Left lung (tissue), 10 donors: ENCODE measurements around the gene CBX8. TPM values are rescaled to one million over a fixed set of nuclear protein-coding genes. Genes with fewer than 3 reads are reported as not detected.
A peak's percentile ranks its signal among the peaks of the same experiment; 100 is the strongest.

Experiments
- ATAC-seq: fragments of 200-7000 bp; cut with Tn5 transposase; one replicate; pipeline ENCODE4 v1.9.1; 2020; ENCODE audit warnings: moderate library complexity
- DNase-seq, 4 donors: peaks; one replicate each; pipeline ENCODE4 v3.0.0-alpha.2; 2013 to 2020
- H3K27ac ChIP-seq, 2 donors: fragments of 200-600 bp; sonication (generic) in 1 of 2; one replicate each; pipeline versions ENCODE4 v1.5.0 to v1.8.0; 2020 to 2021
- H3K27me3 ChIP-seq, 2 donors: fragments of 200-600 bp; sonication (generic) in 1 of 2; one replicate each; pipeline versions ENCODE4 v1.5.0 to v1.8.0; 2020 to 2021
- H3K36me3 ChIP-seq, 2 donors: fragments of 200-600 bp; sonication (generic) in 1 of 2; one replicate each; pipeline versions ENCODE4 v1.5.0 to v1.8.0; 2020 to 2021
- H3K4me1 ChIP-seq, 2 donors: fragments of 200-600 bp; one replicate each; pipeline ENCODE4 v1.8.0; 2021
- H3K4me3 ChIP-seq, 2 donors: fragments of 200-600 bp; sonication (generic) in 1 of 2; one replicate each; pipeline versions ENCODE4 v1.5.0 to v1.8.0; 2020 to 2021; ENCODE audit warnings: mild to moderate bottlenecking in 1 of 2
- H3K9me3 ChIP-seq, 2 donors: fragments of 200-600 bp; sonication (generic) in 1 of 2; one replicate each; pipeline versions ENCODE4 v1.5.0 to v1.8.0; 2020 to 2021
- intact Hi-C, 2 donors: fragments of 100-400 bp; cut with DNase I; formaldehyde crosslinking; loops; one replicate each; pipeline versions ENCODE4 v1.11.2 to v1.14.2; 2022
- polyA plus RNA-seq, 6 donors: library from polyadenylated mRNA; unstranded; fragments of 120-200 nt; gene quantifications; one replicate each; pipeline ENCODE4 v1.2.1, GENCODE V29; 2013; ENCODE audit not compliant: insufficient read length in 6 of 6
- total RNA-seq, 2 donors: library from RNA; stranded (reverse); fragmentation: NEBNext Ultra II Directional; extraction: Animal tissue kit (Norgen Biotek cat#: 25700); gene quantifications; one replicate each; pipeline ENCODE4 v1.2.1, GENCODE V29; 2021
- TF ChIP-seq, protein P1 (sequence below), 2 donors: fragments of 200-600 bp; sonication (generic) in 1 of 2; IDR thresholded peaks; one replicate each; pipeline versions ENCODE4 v1.5.0 to v1.8.0; 2021; ENCODE audit warnings: antibody characterized with exemption in 2 of 2
- donor health status: DM: no; HTN: yes; CAD: no.
- donor health status: DM: no; HTN: no; CAD: no.

CBX8 gene
- total and polyA plus RNA-seq, 8 donors: 7.3 to 11.4 (median 8.9) TPM

- TF ChIP-seq, protein P1, sequence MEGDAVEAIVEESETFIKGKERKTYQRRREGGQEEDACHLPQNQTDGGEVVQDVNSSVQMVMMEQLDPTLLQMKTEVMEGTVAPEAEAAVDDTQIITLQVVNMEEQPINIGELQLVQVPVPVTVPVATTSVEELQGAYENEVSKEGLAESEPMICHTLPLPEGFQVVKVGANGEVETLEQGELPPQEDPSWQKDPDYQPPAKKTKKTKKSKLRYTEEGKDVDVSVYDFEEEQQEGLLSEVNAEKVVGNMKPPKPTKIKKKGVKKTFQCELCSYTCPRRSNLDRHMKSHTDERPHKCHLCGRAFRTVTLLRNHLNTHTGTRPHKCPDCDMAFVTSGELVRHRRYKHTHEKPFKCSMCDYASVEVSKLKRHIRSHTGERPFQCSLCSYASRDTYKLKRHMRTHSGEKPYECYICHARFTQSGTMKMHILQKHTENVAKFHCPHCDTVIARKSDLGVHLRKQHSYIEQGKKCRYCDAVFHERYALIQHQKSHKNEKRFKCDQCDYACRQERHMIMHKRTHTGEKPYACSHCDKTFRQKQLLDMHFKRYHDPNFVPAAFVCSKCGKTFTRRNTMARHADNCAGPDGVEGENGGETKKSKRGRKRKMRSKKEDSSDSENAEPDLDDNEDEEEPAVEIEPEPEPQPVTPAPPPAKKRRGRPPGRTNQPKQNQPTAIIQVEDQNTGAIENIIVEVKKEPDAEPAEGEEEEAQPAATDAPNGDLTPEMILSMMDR (IDR thresholded peaks at IDR 0.05): peak; percentile 14 to 20
- intact Hi-C loops: loop anchor here in 1 of 2 donors (5.0 kb wide), 1 partner anchor 33 kb away; no protein-coding TSS in a partner anchor
- Histone ChIP-seq H3K27ac (no peak overlapping the region), H3K36me3 (no peaks in the 10 kb centered on the region), H3K4me1 (peaks cover 24 to 54% of the 10 kb centered on the region in 2 donors), H3K9me3 (no peaks in the 10 kb centered on the region), H3K4me3 (no peak overlapping the region), H3K27me3 (peaks cover 85 to 100% of the 10 kb centered on the region in 2 donors)
- ATAC-seq (peak; percentile 79), DNase-seq (no peak)
These were observed 12.1 kb upstream of the CBX8 start for GRCh38 chr17:79808763-79809529.

DNA sequence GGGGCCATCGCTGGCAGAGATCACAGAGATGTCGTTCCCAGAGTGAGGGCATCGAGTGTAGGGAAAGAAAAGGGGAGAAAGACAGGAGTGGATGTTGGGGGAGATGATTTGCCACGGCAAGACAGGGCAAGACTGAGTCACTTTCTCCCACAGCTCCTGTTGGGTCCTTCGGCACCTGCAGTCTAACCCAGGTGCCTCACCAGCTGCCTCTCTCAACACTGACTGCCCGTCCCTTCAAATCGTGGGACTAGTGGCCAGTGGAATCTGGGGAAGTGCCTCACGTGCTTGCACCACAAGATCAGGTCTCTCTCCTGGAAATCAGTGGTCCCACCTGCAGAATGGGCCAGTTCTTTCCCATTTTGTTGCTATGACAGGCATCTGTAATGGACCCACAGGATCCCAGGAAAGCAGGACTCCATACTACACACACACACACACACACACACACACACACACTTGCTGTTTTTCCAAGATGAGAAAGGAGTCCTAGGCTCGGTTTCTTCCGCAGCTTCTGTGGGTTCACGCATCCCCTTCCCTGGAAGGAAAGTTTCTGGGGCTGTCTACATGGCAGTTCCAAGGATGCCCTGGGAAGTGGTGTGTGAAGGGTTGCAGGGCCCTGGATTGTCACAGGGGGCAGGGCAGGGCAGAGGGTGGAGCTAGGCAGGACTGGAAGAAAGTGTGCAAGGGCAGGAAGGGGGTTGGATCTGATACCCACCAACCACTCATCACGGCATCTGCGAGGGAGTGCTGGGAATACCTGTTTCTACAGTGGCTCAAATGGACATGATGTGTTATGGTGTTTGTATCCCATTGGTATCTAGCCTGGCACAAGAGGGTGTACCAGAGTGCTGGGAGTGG, 10.2 kb upstream of the CBX8 start:
- Histone ChIP-seq H3K27ac (no peak overlapping the region), H3K27me3 (peaks cover 90 to 100% of the 10 kb centered on the region in 2 donors), H3K4me1 (peaks cover 16 to 53% of the 10 kb centered on the region in 2 donors), H3K36me3 (no peaks in the 10 kb centered on the region), H3K9me3 (no peaks in the 10 kb centered on the region), H3K4me3 (no peak overlapping the region)
- no peak for DNase-seq
- intact Hi-C loops: loop anchor here in 1 of 2 donors (5.0 kb wide), 1 partner anchor 35 kb away; no protein-coding TSS in a partner anchor
- ATAC-seq: no peak
- TF ChIP-seq, protein P1 (IDR thresholded peaks at IDR 0.05): no peak

DNA sequence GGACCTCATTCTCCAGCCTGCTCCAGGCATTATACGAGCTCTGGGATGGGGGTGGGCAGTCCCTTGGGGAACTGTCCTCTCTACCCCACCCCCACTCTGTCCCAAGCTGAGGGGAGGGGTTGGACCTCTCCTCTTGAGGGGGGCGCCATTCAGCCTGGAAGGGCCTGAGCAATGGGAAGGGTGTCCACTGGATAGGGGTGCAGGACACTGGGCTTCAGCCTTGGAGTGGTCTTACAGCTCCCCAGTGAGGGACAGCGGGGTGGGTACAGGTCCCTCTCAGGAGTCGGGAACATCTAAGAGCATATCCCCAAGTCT, 9.5 kb upstream of the CBX8 start:
- no peak for DNase-seq
- Histone ChIP-seq H3K36me3 (no peaks in the 10 kb centered on the region), H3K27ac (no peak overlapping the region), H3K4me1 (peaks cover 9 to 53% of the 10 kb centered on the region in 2 donors), H3K9me3 (no peaks in the 10 kb centered on the region), H3K4me3 (no peak overlapping the region), H3K27me3 (peaks cover 90 to 100% of the 10 kb centered on the region in 2 donors)
- intact Hi-C loops: loop anchor here in 1 of 2 donors (5.0 kb wide), 1 partner anchor 36 kb away; no protein-coding TSS in a partner anchor
- TF ChIP-seq, protein P1 (IDR thresholded peaks at IDR 0.05): no peak
- no peak for ATAC-seq

GRCh38 chr17:79804856-79805696, 8.2 kb upstream of the CBX8 start:
- Histone ChIP-seq H3K36me3 (no peaks in the 10 kb centered on the region), H3K27me3 (peaks cover 96 to 100% of the 10 kb centered on the region in 2 donors), H3K27ac (no peak overlapping the region), H3K4me1 (peaks cover 14 to 56% of the 10 kb centered on the region in 2 donors), H3K9me3 (no peaks in the 10 kb centered on the region), H3K4me3 (no peak overlapping the region)
- intact Hi-C loops: loop anchor here in 1 of 2 donors (5.0 kb wide), 1 partner anchor 37 kb away; no protein-coding TSS in a partner anchor
- ATAC-seq (no peak), DNase-seq (no peak)
- TF ChIP-seq, protein P1 (IDR thresholded peaks at IDR 0.05): no peak
